HG03045 (cell line): Measurements from ENCODE around the gene HTR4.

Experiments
- ATAC-seq: cut with Tn5 transposase; IDR thresholded peaks from one replicate; pipeline ENCODE4 v1.9.1; 2021; ENCODE audit warnings: mild to moderate bottlenecking, moderate library complexity; ENCODE audit not compliant: unreplicated experiment

The HTR4 gene

GRCh38 chr5:148665431-148665830, 11.1 kb upstream of the HTR4 start:
- ATAC-seq = no peak

- no peak for ATAC-seq
Observed at GRCh38 chr5:148663509-148663908, 9.2 kb upstream of the HTR4 start.

GRCh38 chr5:148660346-148660660, 6.0 kb upstream of the HTR4 start:
- no peak for ATAC-seq

DNA sequence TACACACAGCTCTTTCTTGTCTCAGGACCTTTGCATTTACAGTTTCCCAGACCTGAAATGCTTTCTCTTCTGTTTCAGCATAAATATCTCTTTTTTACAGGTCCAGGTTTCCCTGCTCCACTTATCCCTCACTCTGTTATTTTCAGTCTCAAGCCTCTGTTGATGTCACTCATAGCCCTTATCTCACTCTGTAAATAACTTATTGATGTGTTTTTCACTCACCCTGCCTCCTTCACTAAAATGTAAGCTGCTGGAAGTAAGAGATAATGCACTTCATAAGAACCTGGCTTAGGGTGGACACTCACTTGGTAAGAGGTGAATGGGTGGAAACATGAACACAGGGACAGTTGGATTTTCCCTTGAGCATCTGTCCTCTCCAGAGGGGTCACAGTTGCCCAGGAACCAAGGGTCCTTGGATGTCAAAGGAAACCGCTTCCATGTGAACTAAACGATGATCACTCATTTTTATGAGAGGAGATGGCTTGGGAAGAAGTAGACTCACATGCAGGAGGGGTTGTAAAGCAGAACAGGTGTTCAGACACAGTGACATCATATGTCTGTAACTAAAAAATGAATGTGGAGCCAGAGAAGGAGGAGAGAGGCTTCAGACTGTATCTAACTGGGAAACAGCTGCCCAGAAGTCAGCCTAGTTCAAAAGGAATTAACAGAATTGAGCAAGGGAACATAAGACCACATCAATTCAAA, 5.5 kb upstream of the HTR4 start:
- ATAC-seq = no peak

DNA sequence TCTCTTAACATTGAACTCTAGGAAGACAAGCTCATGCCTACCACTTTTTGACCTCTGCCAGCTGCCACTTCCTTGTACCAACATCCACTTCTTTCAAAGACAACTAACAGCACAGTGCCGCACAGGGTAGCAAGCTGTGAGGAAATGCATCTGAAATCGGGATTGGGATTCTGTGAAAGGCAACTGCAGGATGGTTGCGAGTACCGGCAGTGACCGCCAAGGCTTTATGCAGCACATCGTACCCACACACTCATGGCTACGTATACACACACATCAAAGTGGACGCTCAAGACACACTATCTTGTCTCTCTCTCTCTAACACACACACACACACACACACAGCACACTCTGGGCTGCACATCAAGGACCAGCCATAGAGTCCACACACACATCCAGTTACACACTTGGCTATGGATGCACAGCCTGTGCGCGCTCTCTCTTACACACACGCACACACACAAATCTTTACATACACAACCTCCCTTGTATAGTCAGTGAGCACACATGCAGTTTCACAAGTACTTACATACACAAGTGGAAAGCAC, 964 bp downstream of the HTR4 start:
- ATAC-seq = no peak

DNA sequence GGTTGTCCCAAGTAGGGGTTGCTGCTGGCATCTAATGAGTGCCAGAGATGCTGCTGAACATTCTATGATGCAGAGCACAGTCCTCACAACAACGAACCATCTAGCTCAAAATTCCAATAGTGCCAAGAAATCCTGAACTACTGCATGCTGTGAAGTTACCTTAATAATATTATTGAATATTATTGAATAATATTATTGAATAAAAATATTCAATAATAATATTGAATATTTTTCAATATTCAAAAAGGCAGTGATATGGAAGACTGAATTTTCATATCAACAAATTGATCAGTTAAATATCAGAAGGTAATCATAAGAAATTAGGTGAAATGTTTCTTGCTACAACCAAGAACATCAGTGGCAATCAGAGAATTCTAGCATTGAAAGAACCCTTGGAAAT, 2.8 kb downstream of the HTR4 start:
- no peak for ATAC-seq

DNA sequence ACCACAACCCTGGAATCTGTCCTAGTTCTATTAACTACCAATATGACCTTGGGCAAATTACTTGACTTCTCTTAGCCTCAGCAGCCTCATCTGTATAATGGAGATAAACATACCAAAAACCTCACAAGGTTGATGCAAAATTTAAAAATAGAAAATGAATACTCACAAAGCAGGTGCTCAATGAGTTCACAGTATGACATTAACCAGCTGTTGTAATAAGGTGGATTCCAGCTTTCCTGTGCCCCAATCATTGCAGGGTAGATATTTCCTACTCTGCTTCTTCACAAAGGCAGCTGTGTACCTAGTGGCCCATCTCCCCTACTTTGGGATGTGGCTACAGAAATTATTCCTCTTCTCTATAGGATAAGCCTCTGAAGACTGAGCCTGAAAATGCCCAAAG, 8.8 kb downstream of the HTR4 start:
- no peak for ATAC-seq

GRCh38 chr5:148641735-148642134, 12.6 kb downstream of the HTR4 start:
- no peak for ATAC-seq

DNA sequence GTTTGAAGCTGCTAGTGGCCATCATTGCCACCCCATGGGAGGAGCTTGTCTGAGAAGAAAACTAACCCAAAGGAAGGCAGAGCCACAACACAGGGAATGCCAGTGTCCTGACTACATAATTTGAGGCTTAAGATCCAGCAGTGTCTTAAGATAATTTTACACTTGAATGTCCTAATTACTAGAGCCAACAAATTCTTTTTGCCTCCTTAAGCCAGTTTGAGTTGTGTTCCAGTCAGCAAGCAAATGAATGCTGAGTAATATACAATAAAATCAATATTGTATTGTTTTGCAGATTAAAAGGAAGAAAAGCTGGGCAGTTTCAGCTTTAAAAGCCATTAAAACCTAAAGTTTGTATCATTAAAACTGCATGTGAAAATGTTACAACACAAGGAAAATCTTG, 13.9 kb downstream of the HTR4 start:
- no peak for ATAC-seq

- ATAC-seq = no peak
Observed at GRCh38 chr5:148639081-148639480, 15.2 kb downstream of the HTR4 start.

DNA sequence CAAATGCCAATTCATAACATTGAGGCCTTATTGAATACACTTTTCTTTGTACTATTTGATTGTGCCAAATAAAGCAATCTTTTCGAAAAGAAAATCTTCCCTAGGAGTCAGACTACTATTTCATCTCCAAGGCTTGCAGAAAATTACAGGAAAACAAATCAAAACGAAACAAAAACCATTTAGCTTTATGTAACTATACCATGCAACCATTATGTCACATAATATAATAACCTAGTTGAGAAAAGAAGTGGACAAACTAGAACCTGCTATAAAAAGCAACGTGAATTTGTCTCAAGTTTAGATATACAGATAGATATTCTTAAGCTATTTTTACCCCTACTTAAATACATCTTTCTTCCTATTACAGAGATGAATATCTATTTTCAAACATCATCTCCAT, 18.0 kb downstream of the HTR4 start:
- no peak for ATAC-seq

GRCh38 chr5:148635321-148636083, 18.8 kb downstream of the HTR4 start:
- no peak for ATAC-seq

GRCh38 chr5:148633067-148633377, 21.3 kb downstream of the HTR4 start:
- ATAC-seq = no peak

- ATAC-seq = no peak
Observed at GRCh38 chr5:148632255-148633066, 21.9 kb downstream of the HTR4 start.

- ATAC-seq = no peak
Observed at GRCh38 chr5:148626986-148627385, 27.3 kb downstream of the HTR4 start.

- ATAC-seq = no peak
Observed at GRCh38 chr5:148626081-148626613, 28.2 kb downstream of the HTR4 start.

DNA sequence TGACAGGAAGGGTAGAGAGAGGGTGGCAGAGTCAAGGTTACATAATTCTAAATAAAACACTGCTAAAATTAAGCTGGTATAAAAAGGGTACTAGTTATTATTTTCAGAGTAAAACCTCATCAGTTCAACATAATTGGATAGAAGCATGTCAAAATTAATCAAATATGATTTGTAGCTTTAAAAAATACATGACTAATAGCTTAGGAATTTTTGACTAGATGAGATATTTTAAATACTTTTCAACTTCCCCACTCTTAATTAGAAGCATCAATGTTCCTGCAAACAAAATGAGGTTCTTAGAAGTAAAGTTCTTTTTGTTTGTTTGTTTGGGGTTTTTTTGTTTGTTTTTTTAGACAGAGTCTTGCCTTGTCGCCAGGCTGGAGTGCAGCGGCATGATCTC, 29.1 kb downstream of the HTR4 start:
- no peak for ATAC-seq

GRCh38 chr5:148623741-148624140, 30.6 kb downstream of the HTR4 start:
- no peak for ATAC-seq

- ATAC-seq = no peak
Observed at GRCh38 chr5:148623101-148623500, 31.2 kb downstream of the HTR4 start.

GRCh38 chr5:148620696-148621095, 33.6 kb downstream of the HTR4 start:
- no peak for ATAC-seq

- ATAC-seq = no peak
Observed at GRCh38 chr5:148620091-148620490, 34.2 kb downstream of the HTR4 start.

- no peak for ATAC-seq
Observed at GRCh38 chr5:148619484-148619883, 34.8 kb downstream of the HTR4 start.
